HCT116 (cell line): ENCODE data around the gene SPG7. TPM values are rescaled to one million over a fixed set of nuclear protein-coding genes. Genes with fewer than 3 reads are reported as not detected.

Experiments
- ATAC-seq: fragments of 200-7000 bp; cut with Tn5 transposase; 2 replicates; pipeline ENCODE4 v1.9.1; 2020; ENCODE audit warnings: mild to moderate bottlenecking, moderate library complexity
- BruUV-seq: library from RNA; stranded (reverse); fragments of 400-500 nt; replicated peaks from 2 replicates; lab custom pipeline; 2021; lab: Mats Ljungman, UMichigan
- CTCF ChIA-PET: fragments of 300-600 bp; sonication (Branson Sonifier 250); formaldehyde crosslinking; loops from one replicate; lab custom pipeline; 2021; ENCODE audit warnings: antibody characterized with exemption; lab: Charles Lee
- POLR2A ChIA-PET: fragments of 300-600, 350-600 bp; sonication (Branson Sonifier 250); formaldehyde crosslinking; loops from one replicate; lab custom pipeline; 2021; ENCODE audit warnings: antibody characterized with exemption; lab: Charles Lee
- RAD21 ChIA-PET, 2 experiments: fragments of 300-600 bp; sonication (Branson Sonifier 250); formaldehyde crosslinking; loops; one replicate each; lab custom pipeline; 2023; ENCODE audit warnings: low total read pairs in 2 of 2; ENCODE audit not compliant: uncharacterized antibody in 2 of 2, unreplicated experiment in 2 of 2, low non-redundant PET in 1 of 2; lab: Charles Lee
- DNase-seq: peaks from one replicate; pipeline ENCODE4 v3.0.0-alpha.2; 2010; ENCODE audit warnings: low read depth, low spot score
- H2AFZ ChIP-seq: fragments of 200-600 bp; shearing (Covaris generic), sonication (generic); 2 replicates; pipeline ENCODE4 v1.6.1; 2017; ENCODE audit warnings: low read depth, mixed run types, mixed read lengths, antibody characterized with exemption, low read length; ENCODE audit not compliant: poor library complexity, severe bottlenecking
- H3K27ac ChIP-seq: 2 replicates; pipeline ENCODE4 v1.5.1; 2012; ENCODE audit warnings: low read depth, low read length
- H3K27me3 ChIP-seq: fragments of 200-600 bp; sonication (generic); 2 replicates; pipeline ENCODE4 v1.6.1; 2016; ENCODE audit warnings: mixed run types, low read length, mixed read lengths; ENCODE audit not compliant: insufficient read depth
- H3K36me3 ChIP-seq, 2 experiments: fragments of 200-500 bp in 1 of 2; fragments of 200-600 bp in 1 of 2; sonication (Bioruptor generic) in 1 of 2; sonication (generic) in 1 of 2; 2 replicates each; pipeline versions ENCODE4 v1.5.1 to v1.6.1; 2014 to 2016; ENCODE audit warnings: low read length in 2 of 2, inconsistent platforms in 1 of 2, mixed read lengths in 1 of 2, mixed run types in 1 of 2; ENCODE audit not compliant: insufficient read depth in 2 of 2, control insufficient read depth in 1 of 2
- H3K4me1 ChIP-seq, 2 experiments: fragments of 200-600 bp in 1 of 2; sonication (generic) in 1 of 2; 2 replicates each; pipeline versions ENCODE4 v1.5.1 to v1.6.1; 2012 to 2017; ENCODE audit warnings: low read length in 2 of 2, inconsistent platforms in 1 of 2, mild to moderate bottlenecking in 1 of 2, mixed read lengths in 1 of 2, mixed run types in 1 of 2, moderate library complexity in 1 of 2; ENCODE audit not compliant: insufficient read depth in 2 of 2, control insufficient read depth in 1 of 2
- H3K4me2 ChIP-seq: fragments of 200-600 bp; sonication (generic); 2 replicates; pipeline ENCODE4 v1.6.1; 2017; ENCODE audit warnings: mixed run types, low read length, mixed read lengths
- H3K4me3 ChIP-seq, 2 experiments: fragments of 200-600 bp in 1 of 2; sonication (generic) in 1 of 2; replicated peaks in 1 of 2; 2 replicates each; pipeline ENCODE4 v1.5.1; 2011 to 2016; ENCODE audit warnings: low read length in 2 of 2, control low read depth in 1 of 2, low read depth in 1 of 2, mild to moderate bottlenecking in 1 of 2, mixed read lengths in 1 of 2, mixed run types in 1 of 2
- H3K79me2 ChIP-seq: fragments of 200-600 bp; sonication (generic); 2 replicates; pipeline ENCODE4 v1.6.1; 2017; ENCODE audit warnings: mild to moderate bottlenecking, mixed run types, low read length, moderate library complexity, mixed read lengths; ENCODE audit not compliant: insufficient read depth
- H3K9ac ChIP-seq: fragments of 200-600 bp; sonication (generic); 2 replicates; pipeline ENCODE4 v1.6.1; 2016; ENCODE audit warnings: low read length, mixed read lengths
- H3K9me2 ChIP-seq: fragments of 200-600 bp; sonication (generic), shearing (Covaris generic); 2 replicates; pipeline ENCODE4 v1.6.1; 2017; ENCODE audit warnings: mixed run types, mild to moderate bottlenecking, moderate library complexity; ENCODE audit not compliant: insufficient read depth
- H3K9me3 ChIP-seq, 2 experiments: fragments of 200-500 bp in 1 of 2; fragments of 200-600 bp in 1 of 2; sonication (Bioruptor generic) in 1 of 2; sonication (generic) in 1 of 2; 2 replicates each; pipeline ENCODE4 v1.6.1; 2014 to 2017; ENCODE audit warnings: low read length in 2 of 2, mixed read lengths in 2 of 2, inconsistent platforms in 1 of 2, low read depth in 1 of 2, mild to moderate bottlenecking in 1 of 2, mixed run types in 1 of 2, moderate library complexity in 1 of 2; ENCODE audit not compliant: control insufficient read depth in 1 of 2, insufficient read depth in 1 of 2
- H4K20me1 ChIP-seq: fragments of 200-600 bp; sonication (generic), shearing (Covaris generic); 2 replicates; pipeline ENCODE4 v1.6.1; 2017; ENCODE audit warnings: mixed run types, mild to moderate bottlenecking, moderate library complexity; ENCODE audit not compliant: insufficient read depth
- ATF3 ChIP-seq: IDR thresholded peaks from 2 replicates; pipeline ENCODE4 v1.6.1; 2012
- CBX3 ChIP-seq: IDR thresholded peaks from 2 replicates; pipeline ENCODE4 v1.6.1; 2012; ENCODE audit warnings: low read depth
- EGR1 ChIP-seq: IDR thresholded peaks from 2 replicates; pipeline ENCODE4 v1.6.1; 2012; ENCODE audit warnings: low read depth
- ELF1 ChIP-seq: IDR thresholded peaks from 2 replicates; pipeline ENCODE4 v1.6.1; 2012; ENCODE audit warnings: low read depth, borderline replicate concordance
- EZH2phosphoT487 ChIP-seq: fragments of 200-600 bp; IDR thresholded peaks from 2 replicates; pipeline ENCODE4 v1.6.1; 2018; ENCODE audit warnings: antibody characterized with exemption, borderline replicate concordance
- JUND ChIP-seq: IDR thresholded peaks from 2 replicates; pipeline ENCODE4 v1.6.1; 2012
- POLR2A ChIP-seq: IDR thresholded peaks from 2 replicates; pipeline ENCODE4 v1.7.0; 2011; ENCODE audit warnings: borderline replicate concordance; ENCODE audit not compliant: insufficient read depth, insufficient read length; ENCODE audit errors: extremely low read depth
- POLR2AphosphoS5 ChIP-seq: IDR thresholded peaks from 2 replicates; pipeline ENCODE4 v1.6.1; 2011; ENCODE audit warnings: mild to moderate bottlenecking, low read depth, low read length, moderate library complexity
- RAD21 ChIP-seq: IDR thresholded peaks from 2 replicates; pipeline ENCODE4 v1.6.1; 2012; ENCODE audit warnings: low read depth, mild to moderate bottlenecking
- REST ChIP-seq: IDR thresholded peaks from 2 replicates; pipeline ENCODE4 v1.6.1; 2012; ENCODE audit warnings: low read depth
- SIN3A ChIP-seq: IDR thresholded peaks from 2 replicates; pipeline ENCODE4 v1.6.1; 2012; ENCODE audit warnings: low read depth
- SRF ChIP-seq: IDR thresholded peaks from 2 replicates; pipeline ENCODE4 v1.6.1; 2012; ENCODE audit warnings: low read depth
- TCF7L2 ChIP-seq: IDR thresholded peaks from 2 replicates; pipeline ENCODE4 v1.7.0; 2011; ENCODE audit warnings: borderline replicate concordance, inconsistent platforms; ENCODE audit not compliant: insufficient read depth, insufficient read length; ENCODE audit errors: extremely low read depth
- YY1 ChIP-seq: IDR thresholded peaks from 2 replicates; pipeline ENCODE4 v1.6.1; 2011; ENCODE audit warnings: low read length, low read depth, moderate library complexity, mild to moderate bottlenecking; ENCODE audit not compliant: insufficient replicate concordance; ENCODE audit errors: extremely low read depth
- ZBTB33 ChIP-seq: IDR thresholded peaks from 2 replicates; pipeline ENCODE4 v1.6.1; 2011; ENCODE audit warnings: mild to moderate bottlenecking, low read length, moderate library complexity; ENCODE audit not compliant: insufficient replicate concordance; ENCODE audit errors: extremely low read depth
- ZFX ChIP-seq: fragments of 450-650 bp; IDR thresholded peaks from 2 replicates; pipeline ENCODE4 v1.6.1; 2017
- ZNF274 ChIP-seq: fragments of 200-500 bp; sonication (Bioruptor generic); IDR thresholded peaks from 2 replicates; pipeline ENCODE4 v1.6.1; 2014; ENCODE audit warnings: mild to moderate bottlenecking, low read depth, low read length, inconsistent platforms
- intact Hi-C: fragments of 100-400 bp; cut with micrococcal nuclease; formaldehyde crosslinking; loops from 2 replicates; pipeline ENCODE4 v1.10.0; 2022
- total RNA-seq: library from RNA; stranded (reverse); gene quantifications from one replicate; pipeline ENCODE4 v1.2.1, GENCODE V29; 2021; ENCODE audit not compliant: unreplicated experiment

Gene SPG7
- total RNA-seq, 1 experiment from 2014 or later: 116 TPM

GRCh38 chr16:89595330-89596060, 87.3 kb downstream of the SPG7 start:
- POLR2A ChIA-PET: no interaction called here
- RAD21 ChIA-PET: no interaction called here
- TF ChIP-seq REST (no peak), ZNF274 (no peak), ZBTB33 (no peak), EZH2phosphoT487 (no peak), JUND (no peak), SRF (no peak), SIN3A (no peak), EGR1 (no peak), ATF3 (no peak), CBX3 (no peak), POLR2AphosphoS5 (no peak), RAD21 (no peak), ZFX (no peak), ELF1 (no peak), TCF7L2 (no peak), YY1 (no peak), POLR2A (no peak)

More at GRCh38 chr16:89595330-89596060, 87.3 kb downstream of the SPG7 start:
- no peaks in the 10 kb centered on the region for H3K9me3 ChIP-seq
- H2AFZ ChIP-seq: no peak overlapping the region
- peak overlapping the region; percentile 11; the same call in 1 of the 2 replicates for H3K27ac ChIP-seq
- no peak overlapping the region for H3K4me3 ChIP-seq
- no TSS peak for BruUV-seq
- no peaks in the 10 kb centered on the region for H3K27me3 ChIP-seq
- CTCF ChIA-PET: no interaction called here
- no peaks in the 10 kb centered on the region for H4K20me1 ChIP-seq
- no peaks in the 10 kb centered on the region for H3K9me2 ChIP-seq
- no peak overlapping the region for H3K4me2 ChIP-seq
- no peak for DNase-seq
- no peak overlapping the region for H3K9ac ChIP-seq
- intact Hi-C loops: no loop called here
- H3K36me3 ChIP-seq: peaks cover 3 to 6% of the 10 kb centered on the region in 2 experiments; a peak in 2 of 4 replicates
- no peak for ATAC-seq
- no peaks in the 10 kb centered on the region for H3K79me2 ChIP-seq
- H3K4me1 ChIP-seq: peaks cover 8 to 26% of the 10 kb centered on the region in 2 experiments; a peak in 3 of 4 replicates
